ENCODE data around the gene ZCCHC3.
"Not testable (repeated sequence)": the region's sequence is repeated elsewhere in the genome, so short reads cannot be mapped to it uniquely, and the experiment has no call there.

The ZCCHC3 gene

GRCh38 chr20:313402-313801 lies 16.0 kb downstream of the ZCCHC3 start:
- DNase-seq (ENCODE audit: low spot score) = no peak

GRCh38 chr20:313948-314347 lies 16.6 kb downstream of the ZCCHC3 start:
- DNase-seq (ENCODE audit: low spot score) = no peak

DNA sequence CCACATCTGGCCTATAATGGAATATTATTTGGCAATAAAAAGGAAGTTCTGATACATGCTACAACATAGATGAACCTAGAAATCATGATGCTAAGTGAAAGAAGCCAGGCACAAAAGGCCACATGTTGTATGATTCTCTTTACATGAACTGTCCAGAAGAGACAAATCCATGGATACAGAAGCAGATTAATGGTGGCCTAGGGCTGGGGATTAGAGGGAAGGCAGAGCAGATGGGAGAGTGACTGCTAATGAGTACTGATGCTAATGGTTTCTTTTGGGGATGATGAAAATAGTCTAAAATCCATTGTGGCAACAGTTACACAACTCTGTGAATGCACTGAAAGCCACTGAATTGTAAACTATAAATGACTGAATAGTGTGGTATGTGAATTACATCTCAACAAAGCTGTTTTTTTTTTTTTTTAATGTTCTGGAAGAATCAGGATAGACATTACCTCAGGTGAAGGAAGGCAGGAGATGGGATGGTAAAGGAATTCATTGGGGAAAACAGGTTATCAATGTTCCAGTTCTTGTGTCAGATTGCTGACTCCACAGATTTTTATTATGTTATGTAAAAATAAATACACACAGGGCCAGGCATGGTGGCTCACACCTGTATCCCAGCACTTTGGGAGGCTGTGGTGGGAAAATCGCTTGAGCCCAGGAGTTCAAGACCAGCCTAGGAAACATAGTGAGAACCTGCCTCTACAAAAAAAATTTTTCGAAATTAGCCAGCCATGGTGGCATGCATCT lies 19.1 kb downstream of the ZCCHC3 start:
- DNase-seq (ENCODE audit: low spot score) = no peak

DNA sequence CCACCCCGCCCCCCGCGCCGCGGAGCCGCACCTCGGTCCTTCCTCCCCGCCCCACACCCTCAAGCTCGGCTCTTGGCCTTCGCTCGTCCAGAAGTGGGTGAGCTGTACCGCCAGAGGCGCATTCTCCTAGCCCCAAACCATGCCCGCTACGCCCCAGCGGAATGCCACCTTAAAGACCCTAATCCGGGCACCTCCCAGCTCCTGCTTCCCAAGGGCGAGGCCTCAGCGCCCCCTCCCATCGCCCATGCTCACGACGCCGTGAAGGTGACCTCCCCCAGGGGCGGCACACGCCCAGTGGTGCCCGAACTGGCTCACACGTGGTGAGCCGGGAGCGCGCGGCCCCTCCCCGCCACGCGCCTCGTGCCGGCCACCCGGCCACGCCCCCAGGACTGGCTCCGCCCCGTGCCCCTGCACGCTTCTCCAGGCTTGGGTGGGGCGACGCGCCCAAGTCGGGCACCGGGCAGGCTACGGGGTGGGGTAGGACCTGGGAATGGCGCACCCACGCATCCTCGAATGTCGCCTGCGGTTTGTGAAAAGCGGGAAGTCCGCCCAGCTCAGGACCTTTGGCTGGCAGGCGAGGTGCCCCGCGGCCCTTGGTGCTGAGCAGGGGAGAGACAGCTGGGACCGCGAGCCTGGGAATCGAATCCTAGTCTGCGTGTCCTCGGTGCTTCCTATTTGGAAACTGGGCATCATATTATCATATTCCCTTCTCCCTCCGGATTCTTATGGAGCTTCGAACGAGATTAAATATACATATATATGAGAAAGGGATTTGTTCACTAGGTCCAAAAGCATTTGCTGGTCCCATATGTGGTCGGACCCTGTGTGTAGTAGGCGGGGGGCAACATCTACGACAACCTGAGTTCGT lies 27.0 kb downstream of the ZCCHC3 start:
- peak; percentile 88 for DNase-seq (ENCODE audit: low spot score)

DNA sequence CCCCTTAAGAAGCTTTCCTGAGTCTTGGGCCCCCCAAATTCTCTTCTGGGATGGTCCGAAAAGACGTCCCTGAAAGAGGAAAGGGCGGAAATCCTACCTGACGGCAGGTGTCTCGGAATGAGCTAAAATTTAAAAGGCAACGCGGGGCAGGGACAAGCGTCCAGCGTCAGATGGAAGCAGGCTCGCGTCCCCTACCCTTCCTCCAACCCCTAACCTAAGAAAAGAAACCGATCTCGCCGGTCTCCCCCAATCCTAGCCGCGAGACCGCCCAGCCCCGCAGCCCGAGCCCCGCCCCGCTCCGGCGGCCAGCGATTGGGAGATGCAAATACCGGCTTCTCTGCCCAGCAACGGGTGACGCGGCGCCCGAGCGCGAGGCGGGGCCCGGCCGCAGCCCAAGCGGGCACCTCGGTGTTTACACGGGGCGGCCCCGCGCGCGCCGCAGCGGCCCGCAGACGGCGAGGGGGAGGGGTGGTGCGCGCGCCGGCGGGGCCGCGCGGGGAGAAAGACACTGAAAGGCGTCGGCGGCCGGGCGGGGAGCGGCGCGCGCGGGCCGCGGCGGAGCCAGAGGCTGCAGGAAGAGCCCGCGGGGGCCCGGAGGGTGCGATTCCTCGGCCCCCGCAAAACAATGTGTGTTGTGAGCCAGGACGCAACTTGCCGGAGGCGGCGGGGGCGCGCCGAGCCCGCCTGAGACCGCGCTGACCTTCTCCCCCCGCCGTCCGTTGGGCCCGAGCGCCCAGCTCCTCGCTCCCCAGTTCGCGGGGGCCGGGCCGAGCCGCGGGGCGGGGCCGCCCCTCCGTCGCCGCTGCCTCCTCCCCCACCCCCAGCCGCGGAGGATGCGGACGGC lies 27.9 kb downstream of the ZCCHC3 start, which contains the start of gene SOX12:
TSS of gene SOX12 (plus strand) at position 508 of the 844 bp plus-strand sequence. CDS start 373 bp downstream, outside the sequence.
- peak; percentile 94 for DNase-seq (ENCODE audit: low spot score)

DNA sequence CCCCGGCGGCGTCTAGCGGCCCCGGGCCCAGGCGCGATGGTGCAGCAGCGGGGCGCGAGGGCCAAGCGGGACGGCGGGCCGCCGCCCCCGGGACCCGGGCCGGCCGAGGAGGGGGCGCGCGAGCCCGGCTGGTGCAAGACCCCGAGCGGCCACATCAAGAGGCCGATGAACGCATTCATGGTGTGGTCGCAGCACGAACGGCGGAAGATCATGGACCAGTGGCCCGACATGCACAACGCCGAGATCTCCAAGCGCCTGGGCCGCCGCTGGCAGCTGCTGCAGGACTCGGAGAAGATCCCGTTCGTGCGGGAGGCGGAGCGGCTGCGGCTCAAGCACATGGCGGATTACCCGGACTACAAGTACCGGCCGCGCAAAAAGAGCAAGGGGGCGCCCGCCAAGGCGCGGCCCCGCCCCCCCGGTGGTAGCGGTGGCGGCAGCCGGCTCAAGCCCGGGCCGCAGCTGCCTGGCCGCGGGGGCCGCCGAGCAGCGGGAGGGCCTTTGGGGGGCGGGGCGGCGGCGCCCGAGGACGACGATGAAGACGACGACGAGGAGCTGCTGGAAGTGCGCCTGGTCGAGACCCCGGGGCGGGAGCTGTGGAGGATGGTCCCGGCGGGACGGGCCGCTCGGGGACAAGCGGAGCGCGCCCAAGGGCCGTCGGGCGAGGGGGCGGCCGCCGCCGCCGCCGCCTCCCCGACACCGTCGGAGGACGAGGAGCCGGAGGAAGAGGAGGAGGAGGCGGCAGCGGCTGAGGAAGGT lies 28.7 kb downstream of the ZCCHC3 start:
- no peak for DNase-seq (ENCODE audit: low spot score)

DNA sequence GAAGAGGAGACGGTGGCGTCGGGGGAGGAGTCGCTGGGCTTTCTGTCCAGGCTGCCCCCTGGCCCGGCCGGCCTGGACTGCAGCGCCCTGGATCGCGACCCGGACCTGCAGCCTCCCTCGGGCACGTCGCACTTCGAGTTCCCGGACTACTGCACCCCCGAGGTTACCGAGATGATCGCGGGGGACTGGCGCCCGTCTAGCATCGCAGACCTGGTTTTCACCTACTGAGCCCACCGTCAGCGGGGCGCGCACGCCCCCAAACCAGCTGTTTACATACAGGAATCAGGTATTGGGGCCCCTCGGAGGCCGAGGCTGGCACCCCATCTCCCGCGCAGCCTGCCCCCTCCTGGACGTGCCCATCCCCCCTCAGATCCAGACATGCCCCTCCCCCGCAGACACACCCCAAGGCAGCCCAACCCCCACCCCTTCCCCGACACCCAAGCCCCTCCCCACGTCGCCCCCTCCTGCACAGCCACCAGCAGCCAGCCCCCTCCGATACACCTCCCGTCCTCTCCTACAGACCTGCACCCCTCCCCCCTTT lies 29.3 kb downstream of the ZCCHC3 start:
- no peak for DNase-seq (ENCODE audit: low spot score)

GRCh38 chr20:327186-328026 lies 30.0 kb downstream of the ZCCHC3 start:
- peak; percentile 72 for DNase-seq (ENCODE audit: low spot score)

DNA sequence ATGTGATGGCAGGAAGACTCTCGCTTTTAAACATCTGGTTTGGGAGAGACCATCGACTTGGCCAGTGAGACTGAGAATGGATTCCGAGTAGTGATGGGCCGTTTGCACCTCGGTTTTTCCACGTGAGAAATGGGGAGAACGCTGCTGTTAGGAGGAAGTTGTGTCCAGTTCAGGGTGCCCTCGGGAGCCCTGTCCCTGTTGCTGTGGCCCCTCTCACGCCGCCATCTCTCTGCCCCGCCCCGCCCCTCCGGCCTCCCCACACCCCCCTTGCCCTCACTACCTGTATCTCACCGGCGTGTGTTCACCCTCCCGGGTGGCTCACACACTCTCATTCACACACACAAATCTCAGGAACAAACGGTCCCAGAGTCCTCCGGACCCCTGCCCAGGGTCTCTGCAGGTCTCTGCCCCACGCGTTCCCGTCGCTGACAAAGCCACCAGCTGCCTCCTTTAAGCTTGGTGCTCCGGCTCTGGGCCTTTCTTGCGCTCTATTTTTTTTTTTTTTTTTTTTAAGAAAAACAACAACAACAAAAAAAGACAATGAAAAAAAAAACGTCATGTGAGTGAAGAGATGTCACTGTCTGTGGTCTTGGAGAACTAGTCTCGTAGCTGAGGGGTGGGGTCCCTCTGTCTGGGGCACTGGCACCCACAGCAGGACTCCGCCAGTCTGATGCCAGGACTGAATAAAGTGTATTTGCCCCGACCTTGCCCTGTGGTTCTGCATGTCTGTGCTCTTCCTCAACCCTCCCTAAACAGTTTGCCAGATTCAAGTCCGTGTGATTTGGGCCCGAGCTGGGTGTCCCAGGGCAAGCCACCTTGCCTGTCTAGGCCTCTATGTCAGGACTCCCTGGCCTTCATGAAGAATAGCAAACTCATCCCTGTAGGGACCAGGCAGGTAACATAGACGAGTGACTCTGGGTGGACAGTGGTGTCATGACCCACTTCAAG lies 30.9 kb downstream of the ZCCHC3 start:
- no peak for DNase-seq (ENCODE audit: low spot score)

GRCh38 chr20:328975-329695 lies 31.8 kb downstream of the ZCCHC3 start:
- no peak for DNase-seq (ENCODE audit: low spot score)

- no peak for DNase-seq (ENCODE audit: low spot score)
Measured at GRCh38 chr20:329851-330232, 32.5 kb downstream of the ZCCHC3 start.

- DNase-seq (ENCODE audit: low spot score) = peak; percentile 74
Measured at GRCh38 chr20:330233-331149, 33.1 kb downstream of the ZCCHC3 start.

DNA sequence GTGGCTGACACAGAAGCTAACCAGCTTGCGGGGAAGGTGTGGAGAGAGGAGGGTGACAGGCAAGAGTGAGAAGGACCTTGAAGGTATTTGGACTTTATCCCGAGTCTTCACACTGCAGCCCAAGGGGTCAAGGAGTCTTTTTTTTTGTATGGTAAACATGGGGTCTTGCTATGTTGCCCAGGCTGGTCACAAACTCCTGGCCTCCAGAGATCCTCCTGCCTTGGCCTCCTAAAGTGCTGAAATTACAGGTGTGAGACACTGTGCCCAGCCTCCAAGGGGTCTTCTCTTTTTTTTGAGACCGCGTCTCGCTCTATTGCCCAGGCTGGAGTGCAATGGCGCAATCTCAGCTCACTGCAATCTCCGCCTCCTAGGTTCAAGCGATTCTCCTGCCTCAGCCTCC lies 37.2 kb downstream of the ZCCHC3 start:
- no peak for DNase-seq (ENCODE audit: low spot score)

DNA sequence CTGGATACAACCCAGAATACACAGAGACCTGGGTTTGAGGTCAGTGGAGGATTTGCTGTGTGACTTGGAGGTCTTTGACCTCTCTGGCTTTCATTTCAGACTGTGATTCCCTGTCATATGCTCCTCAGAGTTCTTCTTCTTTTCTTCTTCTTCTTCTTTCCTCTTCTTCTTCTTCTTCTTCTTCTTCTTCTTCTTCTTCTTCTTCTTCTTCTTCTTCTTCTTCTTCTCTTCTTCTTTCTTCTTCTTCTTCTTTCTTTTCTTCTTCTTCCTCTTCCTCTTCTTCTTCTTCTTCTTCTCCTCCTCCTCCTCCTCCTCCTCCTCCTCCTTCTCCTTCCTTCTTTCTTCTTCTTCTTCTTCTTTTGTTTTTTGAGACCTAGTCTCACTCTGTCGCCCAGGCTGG lies 38.7 kb downstream of the ZCCHC3 start:
- not testable (repeated sequence) for DNase-seq (ENCODE audit: low spot score)

- no peak for DNase-seq (ENCODE audit: low spot score)
Measured at GRCh38 chr20:341682-342081, 44.3 kb downstream of the ZCCHC3 start.

DNA sequence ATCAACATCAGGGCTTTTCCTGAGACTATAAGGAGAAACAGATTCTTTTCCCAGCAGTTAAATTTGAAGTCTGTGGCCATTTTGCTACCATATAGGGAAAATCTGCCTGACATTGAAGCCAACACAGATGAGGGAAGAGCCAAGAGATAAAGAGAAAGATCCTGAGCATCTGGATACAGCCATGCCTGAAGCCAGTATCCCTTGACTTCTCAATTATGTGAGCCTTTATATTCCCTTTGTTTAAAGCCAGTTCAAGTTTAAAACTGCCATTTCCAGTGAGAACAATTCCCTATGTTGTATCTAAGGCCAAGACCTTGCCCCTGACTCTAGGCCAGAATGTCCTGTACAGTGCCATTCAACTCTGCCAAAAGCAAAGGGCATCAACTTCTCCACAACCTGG lies 45.7 kb downstream of the ZCCHC3 start:
- no peak for DNase-seq (ENCODE audit: low spot score)

DNA sequence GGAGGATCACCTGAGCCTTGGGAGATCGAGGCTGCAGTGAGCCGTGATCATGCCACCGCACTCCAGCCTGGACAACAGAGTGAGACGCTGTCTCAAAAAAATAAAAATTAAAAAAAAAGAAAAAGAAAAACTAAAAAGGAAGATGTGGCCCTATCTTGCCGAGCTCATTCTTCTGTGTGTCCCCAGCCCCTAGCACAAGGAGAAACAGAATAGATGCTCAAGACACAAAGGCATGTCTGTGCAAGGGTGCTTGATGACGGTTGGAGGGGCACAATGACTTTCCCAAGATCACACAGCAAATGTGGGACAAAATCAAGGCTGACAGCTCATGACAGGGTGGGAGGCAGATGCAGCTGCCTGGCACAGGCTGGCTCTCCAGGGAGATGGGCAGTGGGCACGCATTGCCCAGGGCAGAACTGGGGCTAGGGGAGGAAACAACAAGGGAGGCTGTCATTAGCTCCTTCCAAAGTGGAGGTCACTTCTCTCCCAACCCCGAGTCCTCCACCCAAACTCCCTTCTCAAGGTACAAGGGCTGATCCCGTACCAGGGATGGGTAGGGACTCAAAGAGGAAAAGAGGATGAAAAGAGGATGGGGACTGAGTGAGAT lies 48.8 kb downstream of the ZCCHC3 start:
- DNase-seq (ENCODE audit: low spot score) = no peak
